H1 (cell line): ENCODE measurements around the gene CTSW. TPM values are rescaled to one million over a fixed set of nuclear protein-coding genes. Genes with fewer than 3 reads are reported as not detected.

Experiments
- CTCF ChIA-PET: fragments of 300-600 bp; sonication (Branson Sonifier 250); formaldehyde crosslinking; loops from one replicate; lab custom pipeline; 2021; ENCODE audit not compliant: partially characterized antibody; lab: Charles Lee
- POLR2A ChIA-PET: fragments of 300-600 bp; sonication (Branson Sonifier 250); formaldehyde crosslinking; loops from one replicate; lab custom pipeline; 2021; ENCODE audit warnings: inconsistent platforms; ENCODE audit not compliant: partially characterized antibody; lab: Charles Lee
- DNase-seq, 2 experiments: peaks; one replicate each; pipeline versions ENCODE4 v3.0.0 to v3.0.0-alpha.2; 2010 to 2022; ENCODE audit warnings: low spot score in 2 of 2, low read depth in 1 of 2, mixed read lengths in 1 of 2
- FAIRE-seq: peaks from 2 replicates; lab custom pipeline; 2011; peaks lifted over from hg19 to GRCh38; lab: Jason Lieb, UNC
- H2AFZ ChIP-seq: 2 replicates; pipeline ENCODE4 v1.8.1; 2012; ENCODE audit warnings: low read length, inconsistent platforms
- H2AK5ac ChIP-seq: 2 replicates; pipeline ENCODE4 v1.6.1; 2013; ENCODE audit warnings: low read depth, low read length
- H2BK120ac ChIP-seq: replicated peaks from 2 replicates; pipeline ENCODE3; 2013; ENCODE audit warnings: low read depth, low read length, inconsistent platforms
- H2BK12ac ChIP-seq: 2 replicates; pipeline ENCODE4 v1.6.1; 2013; ENCODE audit warnings: low read depth, low read length
- H2BK15ac ChIP-seq: 2 replicates; pipeline ENCODE4 v1.6.1; 2013; ENCODE audit warnings: low read length
- H2BK20ac ChIP-seq: 2 replicates; pipeline ENCODE4 v1.6.1; 2013; ENCODE audit warnings: low read length
- H2BK5ac ChIP-seq: 2 replicates; pipeline ENCODE4 v1.6.1; 2013; ENCODE audit warnings: low read depth, low read length
- H3K14ac ChIP-seq: 2 replicates; pipeline ENCODE4 v1.6.1; 2013; ENCODE audit warnings: inconsistent platforms; ENCODE audit not compliant: insufficient read length
- H3K18ac ChIP-seq: 2 replicates; pipeline ENCODE4 v1.6.1; 2013; ENCODE audit warnings: low read length; ENCODE audit errors: extremely low read depth
- H3K23ac ChIP-seq: 2 replicates; pipeline ENCODE4 v1.6.1; 2013; ENCODE audit warnings: inconsistent platforms; ENCODE audit not compliant: insufficient read length
- H3K23me2 ChIP-seq: 2 replicates; pipeline ENCODE4 v1.6.1; 2013; ENCODE audit warnings: low read depth, low read length
- H3K27ac ChIP-seq: 2 replicates; pipeline ENCODE4 v1.6.1; 2011; ENCODE audit warnings: low read depth, low read length, inconsistent platforms
- H3K27me3 ChIP-seq, 4 experiments: replicated peaks in 1 of 4; 1 replicate in 1 of 4; 2 replicates in 3 of 4; pipeline versions ENCODE4 v1.6.1 to v1.8.1; 2011 to 2013; ENCODE audit warnings: low read length in 3 of 4, mild to moderate bottlenecking in 3 of 4, inconsistent platforms in 2 of 4, mixed read lengths in 2 of 4, moderate library complexity in 1 of 4; ENCODE audit not compliant: control insufficient read depth in 3 of 4, insufficient read depth in 3 of 4; ENCODE audit errors: extremely low read depth in 1 of 4
- H3K36me3 ChIP-seq, 4 experiments: 2 replicates each; pipeline versions ENCODE4 v1.6.1 to v1.8.1; 2011 to 2013; ENCODE audit warnings: mild to moderate bottlenecking in 4 of 4, low read length in 3 of 4, moderate library complexity in 2 of 4, control low read depth in 1 of 4, inconsistent platforms in 1 of 4; ENCODE audit not compliant: insufficient read depth in 4 of 4, control insufficient read depth in 2 of 4
- H3K4ac ChIP-seq: replicated peaks from 2 replicates; pipeline ENCODE3; 2013; ENCODE audit warnings: low read length, low read depth, mixed read lengths, inconsistent platforms; ENCODE audit not compliant: insufficient read length
- H3K4me1 ChIP-seq, 4 experiments: replicated peaks in 1 of 4; 1 replicate in 1 of 4; 2 replicates in 3 of 4; pipeline versions ENCODE4 v1.6.1 to v1.8.1; 2011 to 2013; ENCODE audit warnings: low read length in 3 of 4, inconsistent platforms in 2 of 4, mixed read lengths in 1 of 4; ENCODE audit not compliant: insufficient read depth in 4 of 4, control insufficient read depth in 3 of 4
- H3K4me2 ChIP-seq, 2 experiments: 2 replicates each; pipeline versions ENCODE4 v1.6.1 to v1.8.1; 2011 to 2013; ENCODE audit warnings: low read depth in 2 of 2, low read length in 2 of 2, control low read depth in 1 of 2, inconsistent platforms in 1 of 2, mild to moderate bottlenecking in 1 of 2; ENCODE audit not compliant: insufficient read depth in 1 of 2
- H3K4me3 ChIP-seq, 4 experiments: fragments of 200-600, 300-600 bp in 1 of 4; sonication (generic), shearing (Covaris generic), sonication (Bioruptor Twin) in 1 of 4; 2 replicates each; pipeline versions ENCODE4 v1.5.1 to v1.8.1; 2011 to 2016; ENCODE audit warnings: low read length in 4 of 4, low read depth in 3 of 4, control low read depth in 2 of 4, inconsistent platforms in 2 of 4, mild to moderate bottlenecking in 2 of 4, mixed read lengths in 1 of 4, moderate library complexity in 1 of 4; ENCODE audit not compliant: insufficient read depth in 2 of 4; ENCODE audit errors: extremely low read depth in 1 of 4
- H3K56ac ChIP-seq: replicated peaks from 2 replicates; pipeline ENCODE3; 2013; ENCODE audit warnings: low read depth, mild to moderate bottlenecking, mixed read lengths, low read length, inconsistent platforms; ENCODE audit not compliant: insufficient read length
- H3K79me1 ChIP-seq: 2 replicates; pipeline ENCODE4 v1.6.1; 2013; ENCODE audit warnings: low read depth, low read length, control low read depth
- H3K79me2 ChIP-seq, 2 experiments: 2 replicates each; pipeline versions ENCODE4 v1.6.1 to v1.8.1; 2012 to 2013; ENCODE audit warnings: low read length in 2 of 2, mild to moderate bottlenecking in 2 of 2, inconsistent platforms in 1 of 2; ENCODE audit not compliant: insufficient read depth in 2 of 2, control insufficient read depth in 1 of 2
- H3K9ac ChIP-seq, 4 experiments: replicated peaks in 1 of 4; 1 replicate in 1 of 4; 2 replicates in 3 of 4; pipeline versions ENCODE4 v1.6.1 to v1.8.1; 2011 to 2013; ENCODE audit warnings: low read depth in 3 of 4, low read length in 3 of 4, control low read depth in 2 of 4, mild to moderate bottlenecking in 2 of 4, moderate library complexity in 2 of 4, inconsistent platforms in 1 of 4; ENCODE audit errors: extremely low read depth in 1 of 4
- H3K9me3 ChIP-seq, 2 experiments: 2 replicates each; pipeline versions ENCODE4 v1.6.1 to v1.8.1; 2012 to 2013; ENCODE audit warnings: mild to moderate bottlenecking in 2 of 2, moderate library complexity in 2 of 2, control low read depth in 1 of 2, inconsistent platforms in 1 of 2, low read depth in 1 of 2, low read length in 1 of 2, mixed read lengths in 1 of 2; ENCODE audit not compliant: insufficient read depth in 2 of 2
- H4K20me1 ChIP-seq, 2 experiments: replicated peaks in 1 of 2; 2 replicates each; pipeline versions ENCODE3 to v1.8.1; 2011 to 2013; ENCODE audit warnings: inconsistent platforms in 2 of 2, low read length in 2 of 2, mild to moderate bottlenecking in 1 of 2; ENCODE audit not compliant: insufficient read depth in 2 of 2, control insufficient read depth in 1 of 2
- H4K5ac ChIP-seq: 2 replicates; pipeline ENCODE4 v1.6.1; 2013; ENCODE audit warnings: low read length, low read depth, mixed read lengths, inconsistent platforms; ENCODE audit not compliant: insufficient read length
- H4K8ac ChIP-seq: 2 replicates; pipeline ENCODE4 v1.8.0; 2013; ENCODE audit warnings: mild to moderate bottlenecking, moderate library complexity, low read length, inconsistent platforms; ENCODE audit not compliant: insufficient read depth; ENCODE audit errors: extremely low read depth
- H4K91ac ChIP-seq: replicated peaks from 2 replicates; pipeline ENCODE3; 2013; ENCODE audit warnings: low read length, mixed read lengths, inconsistent platforms; ENCODE audit not compliant: insufficient read length
- RFX5 ChIP-seq: IDR thresholded peaks from 2 replicates; pipeline ENCODE4 v1.6.1; 2011; ENCODE audit warnings: low read depth, low read length, improper control_type of control experiment, borderline replicate concordance
- TAF1 ChIP-seq: IDR thresholded peaks from 2 replicates; pipeline ENCODE4 v1.6.1; 2011; ENCODE audit warnings: mild to moderate bottlenecking, low read depth, low read length
- WGBS, 2 experiments: shearing (Covaris generic) in 1 of 2; methylation state at CpG; one replicate each; pipeline versions ENCODE4 v1.1.6 to v1.1.7; 2013 to 2015; ENCODE audit warnings: low lambda C conversion rate in 2 of 2, mixed read lengths in 2 of 2, inconsistent platforms in 1 of 2, low coverage in 1 of 2, missing lambda C conversion rate in 1 of 2; ENCODE audit not compliant: insufficient replicate concordance in 2 of 2, insufficient coverage in 1 of 2, insufficient read length in 1 of 2; ENCODE audit errors: extremely low coverage in 1 of 2, missing lambda C conversion rate in 1 of 2; 5-methylcytosine and 5-hydroxymethylcytosine counted together
- polyA plus RNA-seq, 7 experiments: library from polyadenylated mRNA; depleted of rRNA in 3 of 7; stranded (reverse) in 5 of 7; unstranded in 2 of 7; fragments of >200 nt in 5 of 7; fragments of 200-250 nt in 2 of 7; gene quantifications; 1 replicate in 5 of 7; 2 replicates in 1 of 7; 4 replicates in 1 of 7; pipeline versions ENCODE4 v1.2.1 to v1.2.3, GENCODE V29; 2011 to 2013; ENCODE audit warnings: missing spikeins in 2 of 7, mixed read lengths in 2 of 7
- total RNA-seq: library from RNA; stranded (reverse); fragmentation: NEBNext Ultra II Directional; extraction: Animal tissue kit (Norgen Biotek cat#: 25700); gene quantifications from 2 replicates; pipeline ENCODE4 v1.2.1, GENCODE V29; 2021

Gene CTSW
- total and polyA plus RNA-seq, 2 of the 8 experiments (the other 6 are each of a cell fraction or from before 2014, with no cell fraction given): not detected

DNA sequence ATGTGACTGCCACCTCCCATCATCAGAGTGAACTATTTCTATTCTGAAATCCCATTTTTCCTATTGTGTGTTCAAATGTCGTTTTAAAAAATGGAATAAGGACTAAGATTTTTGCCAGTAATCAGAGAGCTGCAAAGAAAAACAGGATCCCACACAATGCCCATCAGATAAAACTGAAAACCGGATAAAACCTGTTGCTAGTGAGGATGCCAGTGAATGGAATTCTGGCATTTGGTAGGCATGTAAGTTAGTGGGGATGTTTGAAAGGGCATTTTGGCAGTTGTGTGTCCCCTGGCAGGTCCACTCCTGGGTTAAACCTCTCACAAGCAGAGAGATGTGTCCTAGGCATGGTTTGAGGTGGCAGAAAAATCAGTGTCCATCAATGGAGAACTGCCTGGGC, 45.8 kb downstream of the CTSW start:
- no peak overlapping the region for H2AK5ac ChIP-seq
- no peaks in the 10 kb centered on the region for H3K79me2 ChIP-seq
- H3K4ac ChIP-seq: no peak overlapping the region
- H3K9me3 ChIP-seq: no peaks in the 10 kb centered on the region
- no peak overlapping the region for H3K4me3 ChIP-seq
- 0 out of 2 replicates have a peak, but pooled peaks cover under 1% of the 10 kb centered on the region for H3K79me1 ChIP-seq
- no peak overlapping the region for H3K23ac ChIP-seq
- H2BK120ac ChIP-seq: no peak overlapping the region
- POLR2A ChIA-PET: interaction anchor here (1.2 to 1.8 kb wide), 3 partner anchors 15 to 68 kb away, joined by 3 to 5 read pairs (median 3); no protein-coding TSS in a partner anchor
- no peaks in the 10 kb centered on the region for H4K20me1 ChIP-seq
- CTCF ChIA-PET: interaction anchor here (0.6 to 1.3 kb wide), 5 partner anchors 24 to 98 kb away, joined by 3 read pairs; partner anchors contain the start of gene CCDC85B
- H4K8ac ChIP-seq: no peak overlapping the region
- no peak overlapping the region for H2BK20ac ChIP-seq
- WGBS, 2 experiments: 80% methylated on average over 2 of the region's 2 CpGs; no CpG with 5 or more reads in 1 of the 2 experiments
- no peak for TF ChIP-seq RFX5
- no peak for TF ChIP-seq TAF1
- TF ChIP-seq, all 59 proteins: peak for 0
- Histone ChIP-seq H2BK5ac (no peak overlapping the region), H2BK15ac (no peak overlapping the region), H2AFZ (no peak overlapping the region), H4K5ac (no peak overlapping the region), H3K23me2 (peaks cover 2% of the 10 kb centered on the region; the same call in 1 of the 2 replicates), H4K91ac (no peak overlapping the region), H3K56ac (no peak overlapping the region), H3K9ac (no peak overlapping the region), H3K27me3 (no peaks in the 10 kb centered on the region), H3K4me2 (no peak overlapping the region), H2BK12ac (no peak overlapping the region), H3K18ac (no peak overlapping the region), H3K36me3 (peaks cover 0 to 8% (median 5%) of the 10 kb centered on the region in 4 experiments; a peak in 4 of 8 replicates), H3K14ac (no peak overlapping the region), H3K27ac (no peak overlapping the region), H3K4me1 (peaks cover 2 to 8% (median 3%) of the 10 kb centered on the region in 4 experiments; a peak in 5 of 7 replicates)
- DNase-seq (no peak), FAIRE-seq (no peak)
